ENCODE data around the gene D2HGDH.

- TF ChIP-seq, protein P1, sequence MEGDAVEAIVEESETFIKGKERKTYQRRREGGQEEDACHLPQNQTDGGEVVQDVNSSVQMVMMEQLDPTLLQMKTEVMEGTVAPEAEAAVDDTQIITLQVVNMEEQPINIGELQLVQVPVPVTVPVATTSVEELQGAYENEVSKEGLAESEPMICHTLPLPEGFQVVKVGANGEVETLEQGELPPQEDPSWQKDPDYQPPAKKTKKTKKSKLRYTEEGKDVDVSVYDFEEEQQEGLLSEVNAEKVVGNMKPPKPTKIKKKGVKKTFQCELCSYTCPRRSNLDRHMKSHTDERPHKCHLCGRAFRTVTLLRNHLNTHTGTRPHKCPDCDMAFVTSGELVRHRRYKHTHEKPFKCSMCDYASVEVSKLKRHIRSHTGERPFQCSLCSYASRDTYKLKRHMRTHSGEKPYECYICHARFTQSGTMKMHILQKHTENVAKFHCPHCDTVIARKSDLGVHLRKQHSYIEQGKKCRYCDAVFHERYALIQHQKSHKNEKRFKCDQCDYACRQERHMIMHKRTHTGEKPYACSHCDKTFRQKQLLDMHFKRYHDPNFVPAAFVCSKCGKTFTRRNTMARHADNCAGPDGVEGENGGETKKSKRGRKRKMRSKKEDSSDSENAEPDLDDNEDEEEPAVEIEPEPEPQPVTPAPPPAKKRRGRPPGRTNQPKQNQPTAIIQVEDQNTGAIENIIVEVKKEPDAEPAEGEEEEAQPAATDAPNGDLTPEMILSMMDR (conservative IDR thresholded peaks at IDR 0.05; ENCODE audit: low read depth in 2 of 2): no peak
- TF ChIP-seq POLR2AphosphoS5 (IDR thresholded peaks at IDR 0.05; ENCODE audit: low read depth): no peak
- TF ChIP-seq ZNF114 (CRISPR knock-in tag; IDR thresholded peaks at IDR 0.05): no peak
- no peak for TF ChIP-seq EZH2 (IDR thresholded peaks at IDR 0.05; ENCODE audit: low read depth, unreplicated experiment)
- TF ChIP-seq, protein P2, sequence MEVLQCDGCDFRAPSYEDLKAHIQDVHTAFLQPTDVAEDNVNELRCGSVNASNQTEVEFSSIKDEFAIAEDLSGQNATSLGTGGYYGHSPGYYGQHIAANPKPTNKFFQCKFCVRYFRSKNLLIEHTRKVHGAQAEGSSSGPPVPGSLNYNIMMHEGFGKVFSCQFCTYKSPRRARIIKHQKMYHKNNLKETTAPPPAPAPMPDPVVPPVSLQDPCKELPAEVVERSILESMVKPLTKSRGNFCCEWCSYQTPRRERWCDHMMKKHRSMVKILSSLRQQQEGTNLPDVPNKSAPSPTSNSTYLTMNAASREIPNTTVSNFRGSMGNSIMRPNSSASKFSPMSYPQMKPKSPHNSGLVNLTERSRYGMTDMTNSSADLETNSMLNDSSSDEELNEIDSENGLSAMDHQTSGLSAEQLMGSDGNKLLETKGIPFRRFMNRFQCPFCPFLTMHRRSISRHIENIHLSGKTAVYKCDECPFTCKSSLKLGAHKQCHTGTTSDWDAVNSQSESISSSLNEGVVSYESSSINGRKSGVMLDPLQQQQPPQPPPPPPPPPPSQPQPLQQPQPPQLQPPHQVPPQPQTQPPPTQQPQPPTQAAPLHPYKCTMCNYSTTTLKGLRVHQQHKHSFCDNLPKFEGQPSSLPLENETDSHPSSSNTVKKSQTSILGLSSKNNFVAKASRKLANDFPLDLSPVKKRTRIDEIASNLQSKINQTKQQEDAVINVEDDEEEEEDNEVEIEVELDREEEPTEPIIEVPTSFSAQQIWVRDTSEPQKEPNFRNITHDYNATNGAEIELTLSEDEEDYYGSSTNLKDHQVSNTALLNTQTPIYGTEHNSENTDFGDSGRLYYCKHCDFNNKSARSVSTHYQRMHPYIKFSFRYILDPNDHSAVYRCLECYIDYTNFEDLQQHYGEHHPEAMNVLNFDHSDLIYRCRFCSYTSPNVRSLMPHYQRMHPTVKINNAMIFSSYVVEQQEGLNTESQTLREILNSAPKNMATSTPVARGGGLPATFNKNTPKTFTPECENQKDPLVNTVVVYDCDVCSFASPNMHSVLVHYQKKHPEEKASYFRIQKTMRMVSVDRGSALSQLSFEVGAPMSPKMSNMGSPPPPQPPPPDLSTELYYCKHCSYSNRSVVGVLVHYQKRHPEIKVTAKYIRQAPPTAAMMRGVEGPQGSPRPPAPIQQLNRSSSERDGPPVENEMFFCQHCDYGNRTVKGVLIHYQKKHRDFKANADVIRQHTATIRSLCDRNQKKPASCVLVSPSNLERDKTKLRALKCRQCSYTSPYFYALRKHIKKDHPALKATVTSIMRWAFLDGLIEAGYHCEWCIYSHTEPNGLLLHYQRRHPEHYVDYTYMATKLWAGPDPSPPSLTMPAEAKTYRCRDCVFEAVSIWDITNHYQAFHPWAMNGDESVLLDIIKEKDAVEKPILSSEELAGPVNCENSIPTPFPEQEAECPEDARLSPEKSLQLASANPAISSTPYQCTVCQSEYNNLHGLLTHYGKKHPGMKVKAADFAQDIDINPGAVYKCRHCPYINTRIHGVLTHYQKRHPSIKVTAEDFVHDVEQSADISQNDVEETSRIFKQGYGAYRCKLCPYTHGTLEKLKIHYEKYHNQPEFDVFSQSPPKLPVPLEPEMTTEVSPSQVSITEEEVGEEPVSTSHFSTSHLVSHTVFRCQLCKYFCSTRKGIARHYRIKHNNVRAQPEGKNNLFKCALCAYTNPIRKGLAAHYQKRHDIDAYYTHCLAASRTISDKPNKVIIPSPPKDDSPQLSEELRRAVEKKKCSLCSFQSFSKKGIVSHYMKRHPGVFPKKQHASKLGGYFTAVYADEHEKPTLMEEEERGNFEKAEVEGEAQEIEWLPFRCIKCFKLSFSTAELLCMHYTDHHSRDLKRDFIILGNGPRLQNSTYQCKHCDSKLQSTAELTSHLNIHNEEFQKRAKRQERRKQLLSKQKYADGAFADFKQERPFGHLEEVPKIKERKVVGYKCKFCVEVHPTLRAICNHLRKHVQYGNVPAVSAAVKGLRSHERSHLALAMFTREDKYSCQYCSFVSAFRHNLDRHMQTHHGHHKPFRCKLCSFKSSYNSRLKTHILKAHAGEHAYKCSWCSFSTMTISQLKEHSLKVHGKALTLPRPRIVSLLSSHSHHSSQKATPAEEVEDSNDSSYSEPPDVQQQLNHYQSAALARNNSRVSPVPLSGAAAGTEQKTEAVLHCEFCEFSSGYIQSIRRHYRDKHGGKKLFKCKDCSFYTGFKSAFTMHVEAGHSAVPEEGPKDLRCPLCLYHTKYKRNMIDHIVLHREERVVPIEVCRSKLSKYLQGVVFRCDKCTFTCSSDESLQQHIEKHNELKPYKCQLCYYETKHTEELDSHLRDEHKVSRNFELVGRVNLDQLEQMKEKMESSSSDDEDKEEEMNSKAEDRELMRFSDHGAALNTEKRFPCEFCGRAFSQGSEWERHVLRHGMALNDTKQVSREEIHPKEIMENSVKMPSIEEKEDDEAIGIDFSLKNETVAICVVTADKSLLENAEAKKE (CRISPR knock-in tag; IDR thresholded peaks at IDR 0.05): no peak
- TF ChIP-seq CREB1 (CRISPR knock-in tag; IDR thresholded peaks at IDR 0.05; ENCODE audit: low read depth): no peak
- TF ChIP-seq STAT1 (IDR thresholded peaks at IDR 0.05; ENCODE audit: unreplicated experiment): no peak
- TF ChIP-seq REST (IDR thresholded peaks at IDR 0.05; ENCODE audit: unreplicated experiment): no peak
- no peak for TF ChIP-seq JUNB (IDR thresholded peaks at IDR 0.05; ENCODE audit: unreplicated experiment)
- TF ChIP-seq EZH2phosphoT487 (IDR thresholded peaks at IDR 0.05; ENCODE audit: unreplicated experiment): no peak
Observed at GRCh38 chr2:241811201-241811951, 76.9 kb downstream of the D2HGDH start.
